ENCODE results near the gene PRF1. TPM values are rescaled to one million over a fixed set of nuclear protein-coding genes. Genes with fewer than 3 reads are reported as not detected.

The PRF1 gene
- total and polyA plus RNA-seq, 2 of the 13 experiments (the other 11 are each of a cell fraction or from before 2014, with no cell fraction given), result 1.00 to 1.4 TPM

- H3K27ac ChIP-seq (ENCODE audit: extremely low read length, insufficient read depth, low read length), result no peak overlapping the region
- no TSS peak for BruUV-seq (replicated peaks)
- TF ChIP-seq PBX2 (CRISPR knock-in tag; IDR thresholded peaks at IDR 0.05), result no peak
- TF ChIP-seq, protein P1, sequence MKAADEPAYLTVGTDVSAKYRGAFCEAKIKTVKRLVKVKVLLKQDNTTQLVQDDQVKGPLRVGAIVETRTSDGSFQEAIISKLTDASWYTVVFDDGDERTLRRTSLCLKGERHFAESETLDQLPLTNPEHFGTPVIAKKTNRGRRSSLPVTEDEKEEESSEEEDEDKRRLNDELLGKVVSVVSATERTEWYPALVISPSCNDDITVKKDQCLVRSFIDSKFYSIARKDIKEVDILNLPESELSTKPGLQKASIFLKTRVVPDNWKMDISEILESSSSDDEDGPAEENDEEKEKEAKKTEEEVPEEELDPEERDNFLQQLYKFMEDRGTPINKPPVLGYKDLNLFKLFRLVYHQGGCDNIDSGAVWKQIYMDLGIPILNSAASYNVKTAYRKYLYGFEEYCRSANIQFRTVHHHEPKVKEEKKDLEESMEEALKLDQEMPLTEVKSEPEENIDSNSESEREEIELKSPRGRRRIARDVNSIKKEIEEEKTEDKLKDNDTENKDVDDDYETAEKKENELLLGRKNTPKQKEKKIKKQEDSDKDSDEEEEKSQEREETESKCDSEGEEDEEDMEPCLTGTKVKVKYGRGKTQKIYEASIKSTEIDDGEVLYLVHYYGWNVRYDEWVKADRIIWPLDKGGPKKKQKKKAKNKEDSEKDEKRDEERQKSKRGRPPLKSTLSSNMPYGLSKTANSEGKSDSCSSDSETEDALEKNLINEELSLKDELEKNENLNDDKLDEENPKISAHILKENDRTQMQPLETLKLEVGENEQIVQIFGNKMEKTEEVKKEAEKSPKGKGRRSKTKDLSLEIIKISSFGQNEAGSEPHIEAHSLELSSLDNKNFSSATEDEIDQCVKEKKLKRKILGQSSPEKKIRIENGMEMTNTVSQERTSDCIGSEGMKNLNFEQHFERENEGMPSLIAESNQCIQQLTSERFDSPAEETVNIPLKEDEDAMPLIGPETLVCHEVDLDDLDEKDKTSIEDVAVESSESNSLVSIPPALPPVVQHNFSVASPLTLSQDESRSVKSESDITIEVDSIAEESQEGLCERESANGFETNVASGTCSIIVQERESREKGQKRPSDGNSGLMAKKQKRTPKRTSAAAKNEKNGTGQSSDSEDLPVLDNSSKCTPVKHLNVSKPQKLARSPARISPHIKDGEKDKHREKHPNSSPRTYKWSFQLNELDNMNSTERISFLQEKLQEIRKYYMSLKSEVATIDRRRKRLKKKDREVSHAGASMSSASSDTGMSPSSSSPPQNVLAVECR (CRISPR knock-in tag; IDR thresholded peaks at IDR 0.05; ENCODE audit: borderline replicate concordance), result no peak
- TF ChIP-seq NFE2 (CRISPR knock-in tag; IDR thresholded peaks at IDR 0.05), result no peak
- TF ChIP-seq GABPA (IDR thresholded peaks at IDR 0.05; ENCODE audit: low read depth, low read length), result no peak
- no peak for TF ChIP-seq GABPA (CRISPR knock-in tag; IDR thresholded peaks at IDR 0.05; ENCODE audit: low read depth)
- no peak for TF ChIP-seq RNF2 (conservative IDR thresholded peaks at IDR 0.05; ENCODE audit: low read depth)
- intact Hi-C loops (cut with micrococcal nuclease; ENCODE audit: unreplicated experiment) (no loop called here), in situ Hi-C loops (cut with HindIII; ENCODE audit: extremely low pct_ligation_motif_present, low pct_unique_long_range_greater_than_20kb) (no loop called here)
- WGBS (ENCODE audit: low lambda C conversion rate), result 52% methylated on average over 4 of the region's 7 CpGs
- H3K79me2 ChIP-seq (ENCODE audit: insufficient read depth, low read length), result no peaks in the 10 kb centered on the region
- H2AFZ ChIP-seq (ENCODE audit: low read length), result no peak overlapping the region
- no peak overlapping the region for H3K4me3 ChIP-seq (replicated peaks in 1 of 3; ENCODE audit: insufficient read depth in 1 of 3, low read depth in 2 of 3, low read length in 3 of 3)
- ATAC-seq, result no peak
- H3K36me3 ChIP-seq (replicated peaks in 1 of 2; ENCODE audit: control insufficient read depth in 1 of 2, insufficient read depth in 2 of 2, low read length in 2 of 2), result no peaks in the 10 kb centered on the region
- FAIRE-seq, result no peak
- peaks cover 0 to 4% of the 10 kb centered on the region in 2 experiments; a peak in 3 of 5 replicates for H3K27me3 ChIP-seq (ENCODE audit: control insufficient read depth in 1 of 2, insufficient read depth in 2 of 2, low read length in 2 of 2)
- CTCF ChIA-PET (ENCODE audit: low intra/inter-chr PET ratio, low total read pairs), result no interaction called here
- POLR2A ChIA-PET, result no interaction called here
- no peaks in the 10 kb centered on the region for H3K4me1 ChIP-seq (ENCODE audit: insufficient read depth, low read length)
- H3K9ac ChIP-seq (ENCODE audit: insufficient read depth, low read depth, low read length), result no peak overlapping the region
- no peak for DNase-seq (ENCODE audit: low spot score)
- no peaks in the 10 kb centered on the region for H3K9me3 ChIP-seq (ENCODE audit: low read length)
- no peak overlapping the region for H3K4me2 ChIP-seq (ENCODE audit: low read depth, low read length)
- no peaks in the 10 kb centered on the region for H4K20me1 ChIP-seq (ENCODE audit: insufficient read depth, low read length)
Observed at GRCh38 chr10:70568781-70569495, 33.6 kb downstream of the PRF1 start.
